Inflammatory macrophage (primary cell): ENCODE results near the gene UBE2D2.

ENCODE experiments used
- DNase-seq, 2 donors: peaks; one replicate each; pipeline ENCODE4 v3.0.0-alpha.2; 2020 to 2022

UBE2D2 gene

DNA sequence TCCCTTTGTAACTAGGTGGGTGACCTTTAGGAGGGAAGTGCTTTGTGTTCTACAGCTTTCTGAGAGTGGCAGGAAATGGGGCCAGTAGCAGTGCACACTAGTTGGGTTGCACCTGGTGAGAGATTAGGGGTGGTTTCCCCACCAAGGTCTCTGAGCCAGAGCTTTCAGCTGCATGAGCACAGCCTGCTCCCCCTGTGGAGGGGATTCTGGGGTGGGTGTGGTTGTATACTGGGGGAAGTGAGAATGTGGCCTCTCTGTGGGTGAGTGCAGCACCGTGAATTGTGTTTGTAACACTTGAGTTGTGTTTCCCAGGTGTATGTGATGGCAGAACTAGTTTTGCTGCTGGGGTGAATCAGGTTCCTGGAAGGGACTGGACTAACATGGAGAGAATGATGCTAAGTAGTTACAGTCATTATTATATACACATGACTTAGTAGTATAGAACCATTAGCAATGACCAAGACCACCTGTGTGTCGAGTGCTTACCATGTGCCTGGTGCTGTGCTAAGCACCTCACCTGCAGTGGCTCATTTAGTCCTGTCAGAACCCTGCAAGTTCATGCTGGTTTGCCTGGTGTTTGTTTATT lies 75.2 kb downstream of the UBE2D2 start:
- DNase-seq, result no peak

DNA sequence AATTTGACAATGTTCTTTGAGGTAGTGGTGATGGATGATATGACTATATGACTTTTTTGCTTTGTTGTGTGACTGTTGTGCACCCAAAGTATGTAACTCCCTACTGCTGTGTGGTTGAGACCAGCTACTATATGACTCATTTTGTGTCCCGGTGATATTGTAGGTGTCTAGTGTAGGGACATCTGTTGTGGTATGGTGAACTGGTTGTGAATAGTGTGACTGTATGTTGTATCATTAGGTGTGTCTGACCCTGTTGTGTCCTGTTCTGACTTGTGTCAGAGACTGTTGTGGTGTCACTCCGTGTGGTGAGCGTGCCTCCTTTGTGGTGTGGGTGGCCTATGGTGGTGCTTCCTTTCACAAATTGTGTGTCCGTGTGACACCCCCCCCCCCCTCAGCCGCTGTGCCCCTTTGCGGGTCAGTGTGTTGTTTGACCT lies 75.9 kb downstream of the UBE2D2 start:
- DNase-seq, result peak in 1 of 2 donors; percentile 18

DNA sequence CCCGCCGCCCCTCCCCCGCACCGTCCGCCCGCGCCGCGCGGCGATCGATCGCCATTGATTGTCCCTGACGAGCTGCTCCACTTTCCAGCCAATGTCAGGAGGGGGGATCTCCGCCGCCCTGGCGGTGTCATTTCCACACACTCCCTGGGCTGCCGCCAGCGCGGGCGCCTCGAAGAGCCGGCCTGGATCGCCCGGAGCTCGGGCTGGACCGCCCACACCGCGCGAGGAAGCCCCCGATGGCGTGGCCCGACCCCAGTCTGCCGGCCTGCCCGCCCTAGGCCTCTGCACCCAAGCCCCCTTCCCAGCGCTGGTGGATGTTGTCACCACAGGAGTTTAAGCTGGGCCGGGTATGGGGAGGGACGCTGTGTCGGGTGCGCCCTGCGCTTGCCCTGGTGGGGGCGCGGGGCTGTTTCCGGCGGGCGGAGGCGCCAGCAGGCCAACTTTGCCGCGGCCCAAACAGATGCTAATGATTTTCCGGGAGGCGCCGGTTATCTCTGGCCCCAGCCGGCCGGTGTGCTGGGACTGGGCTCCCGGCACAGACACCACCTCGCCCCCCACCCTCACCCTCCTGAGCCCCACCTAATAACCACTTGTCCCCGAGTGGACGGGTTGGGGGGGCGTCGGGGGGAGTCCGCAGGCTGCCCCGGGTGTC lies 76.4 kb downstream of the UBE2D2 start:
- peak; percentile 52 to 67 for DNase-seq

DNA sequence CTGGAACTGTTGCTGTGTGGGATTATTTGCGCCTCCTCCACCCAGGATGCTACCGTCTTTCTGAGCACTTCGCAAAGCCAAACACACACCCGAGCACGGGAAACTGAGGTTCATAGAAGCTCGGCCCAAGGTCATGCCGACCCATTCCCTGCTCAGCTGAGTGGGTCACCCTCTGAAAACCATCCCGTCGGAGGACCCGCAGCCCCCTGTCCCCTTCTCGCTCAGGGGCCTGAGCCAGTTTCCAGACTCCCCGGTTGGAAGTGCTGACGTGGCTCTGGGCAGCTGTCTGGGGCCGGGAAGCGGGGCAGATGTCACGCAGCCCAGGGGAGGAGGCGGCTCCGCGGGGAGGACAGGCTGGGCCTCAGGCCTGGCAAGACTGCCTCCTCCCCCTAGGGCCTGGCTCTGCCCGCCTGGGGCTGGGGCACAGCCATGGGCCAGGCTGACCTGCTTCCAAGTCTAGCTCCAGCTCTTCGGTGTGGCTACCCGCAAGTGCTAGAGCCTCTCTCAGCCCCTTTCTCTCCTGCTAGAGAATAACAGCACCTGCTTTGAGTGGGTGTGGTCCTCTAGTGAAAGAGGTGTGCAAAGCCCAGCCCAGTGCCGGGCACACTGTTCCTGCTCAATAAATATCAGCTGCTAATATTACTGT lies 77.1 kb downstream of the UBE2D2 start:
- peak; percentile 52 to 70 for DNase-seq

DNA sequence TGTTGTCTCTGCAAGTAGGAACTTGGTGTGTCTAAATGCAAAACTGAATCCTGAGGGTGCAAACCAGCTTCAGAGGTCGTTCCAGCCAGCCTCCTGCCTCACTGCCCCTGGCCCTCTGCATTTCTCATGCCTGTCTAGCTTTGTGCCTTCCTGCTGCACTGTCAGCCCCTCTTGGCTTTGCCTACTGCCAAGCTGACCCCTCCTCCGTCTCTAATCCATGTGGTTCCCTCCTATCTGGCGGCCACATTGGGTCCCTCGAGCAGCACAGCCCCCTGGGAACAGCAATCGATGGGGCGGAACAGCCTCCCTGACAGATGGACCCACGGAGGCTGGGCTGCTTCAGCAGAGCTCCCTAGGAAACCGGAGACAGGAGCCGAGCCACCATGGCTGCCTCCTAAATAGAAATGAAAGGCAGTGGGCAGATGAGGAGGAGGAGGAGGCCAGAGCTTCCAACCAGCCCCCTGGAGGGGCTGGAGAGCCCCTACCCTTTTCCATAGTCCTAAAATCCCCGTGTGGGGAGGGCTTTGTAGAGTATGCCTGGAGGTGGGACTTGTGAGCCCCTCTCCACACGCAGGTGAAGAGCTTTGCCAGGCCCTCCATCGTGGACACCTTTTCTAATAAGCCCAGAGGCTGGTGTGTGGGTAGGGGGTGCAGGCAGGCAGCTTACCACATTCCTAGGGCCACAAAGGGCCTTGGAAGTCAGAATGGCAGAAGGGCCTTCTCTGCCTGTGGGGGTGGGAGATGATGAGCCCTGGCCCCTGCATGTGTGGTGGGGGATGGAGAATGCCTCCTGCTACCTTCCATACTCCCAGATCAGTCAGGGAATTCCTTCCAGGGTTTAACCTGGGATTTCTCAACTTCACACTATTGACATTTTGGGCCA lies 77.8 kb downstream of the UBE2D2 start:
- no peak for DNase-seq

DNA sequence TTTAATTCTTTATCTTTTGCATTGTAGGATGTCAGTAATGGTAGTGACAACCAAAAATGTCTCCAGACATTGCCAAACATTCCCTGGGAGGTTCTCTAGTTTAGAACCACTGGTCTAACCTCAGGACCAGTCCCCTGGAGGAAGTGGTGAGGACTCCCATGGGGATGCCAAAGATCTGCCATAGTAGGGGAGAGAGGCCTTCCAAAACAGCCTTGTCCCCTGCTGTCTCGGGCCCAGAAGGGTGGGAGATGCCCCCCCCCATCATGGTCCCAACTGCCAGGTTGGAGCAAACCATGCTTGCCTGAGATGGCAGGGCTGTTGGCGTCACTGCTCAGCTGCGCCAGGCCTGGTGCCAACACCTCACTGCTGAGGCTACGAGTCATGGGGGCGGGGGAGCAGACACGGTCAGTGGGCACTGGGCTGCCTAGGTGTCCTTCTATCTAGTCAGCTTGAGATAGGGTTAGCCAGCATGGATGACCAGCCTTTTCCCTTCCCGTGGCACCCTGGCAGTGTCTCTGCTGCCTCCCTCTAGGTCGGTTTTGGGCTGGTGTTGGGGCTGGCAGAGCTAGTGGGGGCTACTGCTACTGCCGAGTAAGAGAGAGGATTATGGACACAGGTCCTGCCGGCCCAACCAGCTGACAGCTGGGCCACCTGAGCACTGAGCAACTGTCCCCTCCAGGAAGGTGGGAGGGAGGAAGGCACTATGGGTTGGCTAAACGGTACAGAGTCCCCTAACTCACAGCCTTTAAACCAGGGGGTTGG lies 78.7 kb downstream of the UBE2D2 start:
- DNase-seq, result peak in 1 of 2 donors; percentile 17

DNA sequence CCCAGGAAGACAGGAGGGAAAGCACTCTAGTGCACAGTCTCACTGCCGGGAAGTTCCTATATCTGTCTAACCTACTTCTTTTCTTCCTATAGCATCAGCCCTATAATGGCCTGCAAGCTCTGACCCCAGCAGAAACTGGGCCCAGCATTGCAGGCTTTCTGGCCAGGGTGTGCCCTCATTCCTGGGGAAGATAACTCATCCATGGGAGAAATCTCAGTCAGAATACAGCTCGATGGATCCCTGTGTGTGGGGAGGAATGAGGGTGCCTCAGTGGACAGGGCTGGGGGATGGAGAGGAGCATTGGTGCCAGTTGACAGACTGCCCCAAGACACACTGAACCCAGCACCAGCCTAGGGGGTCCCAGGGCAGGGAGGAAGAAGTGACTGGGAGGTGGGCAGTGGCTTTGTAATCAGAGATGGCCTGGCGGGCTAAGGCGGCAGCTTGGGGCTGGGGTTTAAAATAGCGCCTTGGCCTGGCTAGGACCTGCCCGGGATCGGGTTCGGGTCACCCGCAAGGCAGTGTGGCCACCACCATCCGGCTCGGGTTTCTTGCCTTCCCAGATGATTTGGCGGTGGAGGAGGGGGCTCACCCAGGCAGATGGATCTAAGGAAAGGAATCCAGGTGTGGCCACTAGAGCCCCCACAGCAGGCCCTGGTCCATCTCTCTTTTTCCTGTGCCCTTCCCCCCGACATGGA lies 79.4 kb downstream of the UBE2D2 start:
- DNase-seq, result no peak

DNA sequence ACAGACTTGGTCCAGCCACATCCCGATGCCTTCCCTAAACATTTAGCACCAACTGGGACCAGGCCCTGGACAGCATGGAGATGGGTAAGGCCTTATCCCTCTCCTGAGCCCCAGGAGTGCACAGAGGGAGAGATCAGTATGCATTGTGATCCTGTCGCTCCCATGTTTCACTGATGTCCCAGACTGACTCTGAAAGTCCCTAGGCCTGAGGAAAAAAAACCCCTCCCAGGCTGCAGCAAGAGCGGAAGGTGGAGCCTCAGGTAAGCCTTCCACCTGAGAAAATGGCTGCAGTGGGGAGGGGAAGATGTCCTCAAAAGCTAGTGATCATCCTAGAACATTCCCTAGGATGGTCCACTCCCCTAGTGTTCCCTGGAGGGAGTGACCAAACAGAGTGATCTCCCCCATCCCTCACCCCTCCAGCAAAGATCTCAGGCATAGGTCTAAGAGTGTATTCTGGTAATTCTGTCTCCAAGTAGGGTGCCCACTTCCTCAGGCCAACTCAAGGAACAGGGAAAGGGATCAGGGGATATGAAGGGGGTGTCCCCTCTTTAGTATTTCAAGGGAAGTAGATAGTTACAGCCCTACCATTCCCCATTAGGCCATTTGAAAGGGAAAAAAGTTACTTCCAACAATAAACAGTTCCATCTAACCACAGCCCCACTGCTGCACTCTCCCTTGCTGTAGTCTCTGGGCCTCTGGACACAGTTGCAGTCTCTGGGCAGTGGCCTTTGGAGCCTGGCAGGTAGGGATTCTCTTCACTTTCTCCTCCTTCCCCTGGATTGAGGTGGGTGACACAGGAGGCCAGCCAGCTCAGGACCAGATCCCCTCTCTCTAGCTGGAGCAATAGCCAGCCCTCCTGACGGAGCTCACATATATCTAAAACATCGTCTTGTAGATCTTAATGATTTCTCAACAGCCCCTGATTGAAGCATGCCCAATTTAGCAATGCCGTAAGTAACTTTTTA lies 80.3 kb downstream of the UBE2D2 start:
- no peak for DNase-seq

DNA sequence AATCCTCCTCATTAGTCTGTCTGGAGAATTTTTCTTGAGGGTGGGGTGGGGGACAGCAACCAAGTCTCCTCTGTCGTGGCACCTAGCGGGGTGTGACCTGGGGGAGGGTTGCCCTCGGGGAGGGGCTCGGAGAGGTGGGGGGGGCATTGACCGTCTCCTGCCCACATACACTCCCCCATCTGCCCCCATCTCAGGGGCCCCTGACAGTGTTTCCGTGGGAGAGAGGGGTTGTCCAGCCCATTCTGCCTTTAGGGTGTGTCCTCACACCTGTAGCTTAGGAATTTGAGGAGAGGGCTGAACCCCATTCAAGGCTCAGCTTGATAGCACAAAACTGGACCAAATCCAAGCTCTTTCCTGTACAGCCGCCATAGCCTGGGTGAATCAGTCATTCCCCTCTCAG lies 81.1 kb downstream of the UBE2D2 start:
- DNase-seq, result no peak

DNA sequence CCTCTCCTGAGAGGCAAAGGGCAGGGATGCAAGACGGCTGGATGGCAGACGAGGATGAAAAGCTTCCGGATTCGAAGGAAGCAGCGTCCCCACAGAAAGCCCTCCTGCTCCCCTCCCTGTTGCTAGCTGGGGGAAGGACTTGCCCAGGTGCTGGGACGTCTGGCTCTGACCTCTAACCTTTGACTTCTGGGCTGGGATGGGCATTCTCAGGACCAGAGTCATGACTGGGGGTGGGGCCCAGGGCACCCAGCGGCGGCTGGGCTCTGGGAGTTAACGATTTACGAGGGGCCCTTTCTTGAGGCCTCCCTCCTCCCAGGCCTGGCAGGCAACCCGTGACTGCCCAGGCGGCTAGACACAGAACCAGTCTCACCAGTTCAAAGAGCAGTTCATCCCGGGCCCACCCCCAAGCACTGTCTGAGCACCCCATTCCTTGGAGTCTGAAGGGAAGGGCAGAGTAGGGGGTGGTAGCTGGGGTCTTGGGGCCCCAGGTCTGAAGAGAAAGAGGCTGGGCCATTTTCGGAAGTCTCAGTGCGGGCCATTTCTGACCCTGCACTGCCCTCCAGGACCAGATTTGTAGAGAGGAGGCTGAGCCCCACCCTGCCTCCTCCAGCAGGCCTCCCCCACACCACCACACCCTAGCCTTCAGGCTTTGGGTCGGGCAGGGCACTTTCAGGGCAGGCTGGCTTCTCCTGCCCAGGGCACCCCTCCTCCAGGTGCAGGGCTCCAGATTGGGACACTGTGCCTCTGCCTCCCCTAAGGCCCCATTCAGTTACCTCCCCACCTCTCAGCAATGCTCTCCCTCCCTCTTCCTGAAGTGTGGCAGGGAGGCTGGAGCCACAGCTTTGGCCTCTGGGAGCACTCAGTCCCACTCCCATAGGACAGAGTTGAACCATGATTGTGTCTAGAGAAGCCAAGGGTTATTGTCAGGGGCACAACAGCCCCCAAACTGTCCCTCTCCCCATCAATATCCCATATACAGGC lies 82.0 kb downstream of the UBE2D2 start:
- DNase-seq, result no peak

DNA sequence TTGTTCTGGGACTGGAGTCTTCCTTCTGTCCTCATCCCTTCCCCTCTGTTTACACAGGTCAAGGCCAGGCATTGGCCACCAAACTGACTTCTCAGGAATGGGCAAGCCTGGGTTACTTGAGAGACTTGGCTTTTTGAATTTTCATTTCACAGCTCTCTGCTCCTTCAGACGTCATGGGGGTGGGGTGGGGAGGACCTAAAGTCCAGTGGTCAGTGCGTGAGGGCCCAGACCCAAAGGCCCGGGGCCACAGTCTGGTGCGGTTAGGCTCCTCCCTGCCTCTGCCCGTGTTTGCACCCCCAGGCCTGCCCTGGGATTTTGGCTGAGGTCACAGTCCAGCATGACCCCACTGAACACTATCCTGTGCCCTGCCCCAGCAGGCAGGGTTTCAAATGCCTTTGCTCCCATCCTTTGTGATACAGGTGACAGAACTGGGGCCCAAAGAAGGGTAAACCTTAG lies 82.9 kb downstream of the UBE2D2 start:
- DNase-seq, result no peak

DNA sequence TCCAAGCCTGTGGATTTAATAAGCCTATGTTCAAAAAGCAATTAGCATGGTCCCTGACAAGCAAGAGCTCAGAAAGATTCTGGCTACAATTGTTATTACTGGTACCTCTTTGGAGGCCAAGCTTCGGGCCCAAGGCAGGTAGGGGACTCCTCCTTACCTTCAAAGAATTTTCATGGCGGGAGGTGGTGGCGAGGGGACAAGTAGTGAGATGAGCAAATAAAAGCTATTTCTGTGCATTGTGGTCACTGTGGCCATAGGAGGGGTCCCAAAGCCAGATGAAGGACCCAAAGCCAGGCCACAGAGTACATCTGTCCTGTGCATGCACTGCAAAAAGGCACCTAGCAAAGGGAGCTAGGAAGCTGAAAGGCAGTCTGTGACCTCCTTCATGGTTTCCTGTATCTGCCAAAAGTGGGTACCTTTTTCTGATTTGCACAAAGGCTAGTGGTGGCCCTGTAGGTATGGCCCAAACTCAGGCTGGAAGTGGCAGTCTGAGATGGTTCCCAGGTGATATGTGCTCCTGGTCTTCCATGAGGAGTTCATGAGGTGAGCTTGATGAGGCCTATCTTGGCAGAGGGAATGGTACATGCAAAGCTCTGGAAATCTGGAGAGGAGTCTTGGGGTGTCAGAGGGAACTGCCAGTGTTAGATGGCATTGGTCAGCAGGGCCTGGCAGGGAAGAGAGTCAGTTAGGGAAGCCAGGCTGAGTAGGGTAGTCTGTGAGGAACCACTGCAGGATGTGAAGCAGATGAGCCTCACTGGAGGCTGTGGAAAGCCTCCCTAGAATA lies 83.7 kb downstream of the UBE2D2 start:
- DNase-seq, result no peak

DNA sequence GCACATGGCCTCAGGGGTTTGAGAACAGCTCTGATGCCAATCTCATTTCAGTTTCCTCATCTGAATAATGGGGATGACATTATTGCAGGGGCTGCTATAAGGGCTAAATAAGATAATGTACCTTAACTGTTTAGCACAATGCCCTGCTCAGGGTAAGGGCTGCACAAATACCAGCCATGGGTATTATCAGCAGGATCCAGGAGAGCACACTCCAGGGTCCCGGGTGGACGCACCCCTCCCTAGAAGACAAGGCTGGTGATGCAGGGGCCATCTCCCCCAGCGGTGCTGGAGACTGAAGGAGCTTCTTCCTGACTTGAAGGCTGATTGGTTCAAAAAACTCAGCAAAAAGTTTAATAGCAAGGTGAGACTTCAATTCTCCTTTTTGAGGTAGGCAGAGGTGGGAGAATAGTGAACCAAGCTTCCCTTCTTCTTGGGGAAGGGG lies 84.3 kb downstream of the UBE2D2 start:
- no peak for DNase-seq

DNA sequence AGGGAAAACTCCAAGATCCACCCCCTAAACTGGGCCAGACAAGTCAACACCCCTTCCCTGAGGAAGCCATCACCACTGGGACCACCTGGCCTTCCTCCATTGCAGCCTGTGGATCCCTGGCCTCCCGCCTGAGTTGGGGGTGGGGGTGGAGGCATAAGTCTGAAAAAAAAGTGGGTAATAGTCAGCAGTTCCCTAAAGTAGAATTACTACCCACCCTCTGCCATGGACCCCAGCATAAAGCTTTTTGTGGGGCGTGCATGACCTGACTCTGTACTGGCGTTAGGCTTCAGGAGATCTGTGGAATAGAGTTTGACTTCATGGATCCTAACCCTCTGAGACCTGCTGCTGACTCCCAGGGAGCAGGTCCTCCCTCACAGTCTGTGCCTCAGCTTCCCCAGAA lies 85.0 kb downstream of the UBE2D2 start:
- DNase-seq, result no peak

DNA sequence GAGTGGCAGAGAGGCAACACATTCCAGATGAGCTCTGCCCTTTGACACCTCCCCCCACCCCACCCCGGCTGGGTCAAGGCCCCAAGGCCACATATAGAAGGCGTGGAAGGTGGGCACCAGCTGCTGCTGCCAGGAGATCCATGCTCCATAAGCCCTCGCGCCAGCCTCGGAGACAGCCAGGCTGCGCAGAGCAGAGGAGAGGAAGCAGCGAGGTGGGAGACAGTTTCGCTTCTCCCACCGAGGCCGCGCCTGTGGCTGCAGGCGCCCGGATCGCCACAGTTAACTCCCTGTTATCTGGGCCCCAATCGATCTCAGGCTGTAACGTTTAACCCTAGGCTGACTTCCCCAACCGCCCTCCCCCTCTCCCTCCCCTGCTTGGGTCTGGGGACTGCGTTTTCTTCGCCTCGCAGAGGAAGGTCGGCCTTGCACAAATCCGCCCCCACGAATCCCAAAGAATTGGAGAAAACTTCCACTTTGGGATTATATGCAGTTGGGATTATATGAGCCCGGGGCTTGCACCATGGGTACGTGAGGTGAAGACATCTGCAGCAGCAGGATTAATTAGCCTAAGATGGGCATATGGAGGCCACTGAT lies 85.9 kb downstream of the UBE2D2 start:
- DNase-seq, result peak; percentile 66 to 76

DNA sequence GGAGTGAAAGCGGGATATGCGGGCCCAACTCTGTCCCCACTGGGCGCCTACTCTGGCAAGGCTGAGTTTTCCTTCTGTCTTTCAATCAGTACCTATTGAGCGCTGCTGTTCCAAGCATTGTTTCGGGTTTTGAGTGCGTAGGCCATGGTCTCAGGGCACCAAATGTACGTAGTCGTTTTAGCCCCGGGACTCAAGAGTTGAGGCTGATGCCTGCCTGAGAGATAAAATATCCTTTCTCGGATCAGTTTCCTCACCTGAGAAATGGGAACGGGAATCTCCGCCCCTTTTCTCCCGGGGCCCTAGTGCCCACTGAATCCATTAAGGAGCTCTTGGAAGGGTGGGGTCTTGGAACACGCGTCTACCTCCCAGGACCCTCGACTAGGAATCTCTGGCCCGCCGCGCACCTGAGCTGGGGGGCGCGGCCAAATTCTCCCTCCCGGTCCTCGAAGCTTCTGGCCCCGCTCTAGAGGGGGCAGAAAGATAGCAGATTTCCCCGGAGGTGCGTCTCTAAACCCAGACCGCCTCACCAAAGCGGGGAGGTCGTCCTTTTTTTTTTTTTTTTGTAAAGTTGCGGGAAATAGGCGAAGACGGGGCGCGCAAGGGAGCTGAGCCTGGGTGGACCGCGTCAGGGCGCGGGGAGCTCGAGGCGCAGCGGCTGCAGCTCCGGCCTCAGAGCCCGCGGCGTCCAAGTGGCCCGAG lies 86.5 kb downstream of the UBE2D2 start:
- no peak for DNase-seq
